ENCODE measurements around the gene DACT3.
"Not testable (repeated sequence)": the region's sequence is repeated elsewhere in the genome, so short reads cannot be mapped to it uniquely, and the experiment has no call there.

Gene DACT3

GRCh38 chr19:46633130-46633529 is 27.9 kb downstream of the DACT3 start:
- no peak for DNase-seq

GRCh38 chr19:46631481-46631880 is 29.5 kb downstream of the DACT3 start:
- no peak for DNase-seq

GRCh38 chr19:46630586-46631205 is 30.3 kb downstream of the DACT3 start:
- DNase-seq, result no peak

DNA sequence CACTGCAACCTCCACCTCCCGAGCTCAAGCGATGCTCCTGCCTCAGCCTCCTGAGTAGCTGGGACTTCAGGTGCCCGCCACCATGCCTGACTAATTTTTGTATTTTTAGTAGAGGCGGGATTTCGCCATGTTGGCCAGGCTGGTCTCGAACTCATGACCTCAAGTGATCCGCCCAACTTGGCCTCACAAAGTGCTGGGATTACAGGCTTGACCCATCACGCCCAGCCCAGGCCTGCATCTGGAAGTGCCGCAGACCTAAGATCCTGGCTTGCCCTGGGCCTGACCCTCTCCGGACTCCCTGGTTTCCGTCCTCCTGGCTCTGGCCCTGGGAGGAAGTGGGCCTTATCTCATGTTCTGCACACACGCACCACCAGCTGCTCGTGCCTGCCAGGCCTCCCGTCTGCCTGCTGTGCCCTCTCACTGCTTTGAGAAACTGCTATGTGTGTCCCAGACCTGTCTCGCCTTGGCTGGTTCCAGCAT is 31.4 kb downstream of the DACT3 start:
- DNase-seq, result no peak

DNA sequence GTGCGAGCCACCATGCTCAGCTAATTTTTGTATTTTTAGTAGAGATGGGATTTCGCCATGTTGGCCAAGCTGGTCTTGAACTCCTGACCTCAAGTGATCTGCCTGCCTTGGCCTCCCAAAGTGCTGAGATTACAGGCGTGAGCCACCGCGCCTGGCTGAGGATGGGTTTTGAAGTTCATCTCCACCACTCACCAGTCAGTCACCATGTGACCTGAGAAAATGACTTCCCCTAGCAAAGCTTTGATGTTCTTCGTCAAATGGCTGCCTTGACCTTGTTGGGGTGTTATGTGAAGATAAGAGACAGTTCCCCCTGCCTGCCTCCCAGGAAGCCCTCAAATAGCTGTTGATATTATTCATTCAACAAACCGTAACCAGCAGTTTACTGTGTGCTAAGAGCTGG is 32.0 kb downstream of the DACT3 start:
- not testable (repeated sequence) for DNase-seq

- DNase-seq, result no peak
Measured at GRCh38 chr19:46626446-46626845, 34.5 kb downstream of the DACT3 start.

DNA sequence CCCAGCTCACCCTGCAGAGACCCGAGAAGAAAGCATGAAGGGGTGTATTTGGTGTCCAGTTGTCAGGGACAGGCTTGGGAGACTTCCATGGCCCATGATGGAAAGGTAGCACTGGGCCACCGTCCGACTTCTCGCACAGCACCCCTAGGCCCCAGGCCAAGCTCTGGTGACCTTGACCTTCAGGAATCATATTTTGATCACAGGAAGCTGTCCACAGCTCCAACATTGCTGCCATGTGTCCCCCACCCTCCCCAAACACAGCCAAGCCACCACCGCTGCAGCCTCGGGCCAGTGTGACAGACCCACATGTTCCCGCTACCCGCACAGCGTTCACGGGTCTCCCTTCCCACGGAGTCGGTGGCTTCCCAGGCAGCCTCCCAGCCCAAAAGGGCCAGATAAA is 35.3 kb downstream of the DACT3 start:
- DNase-seq, result no peak

- DNase-seq, result no peak
Measured at GRCh38 chr19:46624958-46625661, 35.9 kb downstream of the DACT3 start, which contains the start of gene PTGIR. Gene PTGIR, minus strand, starts transcription at chr19:46625089. Its CDS starts 864 bp downstream, at chr19:46624225.

GRCh38 chr19:46623915-46624502 is 37.0 kb downstream of the DACT3 start:
- no peak for DNase-seq

DNA sequence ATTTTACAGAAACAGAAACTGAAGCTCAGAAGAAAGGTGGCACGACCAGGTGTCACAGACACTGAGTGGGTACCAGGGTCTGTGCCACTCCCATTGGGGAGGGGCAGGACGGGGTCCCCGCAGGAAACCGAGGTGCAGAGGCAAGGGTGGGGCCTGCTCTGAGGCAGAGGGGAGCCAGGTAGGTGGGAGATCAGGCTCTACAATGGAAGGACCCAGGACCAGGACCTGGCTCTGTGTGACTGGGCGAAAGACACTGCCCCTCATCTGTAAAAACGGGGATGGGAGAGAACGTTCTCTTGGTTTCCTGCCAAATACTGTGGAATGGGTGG is 38.9 kb downstream of the DACT3 start:
- DNase-seq, result no peak

GRCh38 chr19:46621191-46622117 is 39.5 kb downstream of the DACT3 start:
- DNase-seq, result no peak

DNA sequence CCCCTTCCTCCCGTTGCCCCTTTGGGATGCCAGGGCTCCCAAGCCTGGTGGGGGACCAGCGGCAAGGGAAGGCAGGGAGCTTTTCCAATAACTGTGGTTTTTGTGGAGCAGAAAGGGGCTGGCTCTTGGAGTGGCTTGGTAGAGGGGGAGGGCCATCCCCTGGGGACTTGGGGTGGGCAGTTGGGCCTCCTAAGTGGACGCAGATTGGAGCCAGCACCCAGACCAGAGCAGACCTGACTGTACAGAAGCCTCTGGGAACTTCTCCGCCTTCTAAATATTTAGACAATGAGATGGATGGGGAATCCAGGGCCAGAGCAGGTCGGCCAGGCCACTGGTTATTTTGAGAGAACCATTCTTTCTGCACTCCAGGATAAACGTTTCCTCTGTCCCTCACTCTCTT is 40.3 kb downstream of the DACT3 start:
- DNase-seq, result no peak

- no peak for DNase-seq
Measured at GRCh38 chr19:46620267-46620666, 40.7 kb downstream of the DACT3 start.

- DNase-seq, result no peak
Measured at GRCh38 chr19:46618670-46619231, 42.2 kb downstream of the DACT3 start.

GRCh38 chr19:46617601-46618000 is 43.4 kb downstream of the DACT3 start:
- no peak for DNase-seq

DNA sequence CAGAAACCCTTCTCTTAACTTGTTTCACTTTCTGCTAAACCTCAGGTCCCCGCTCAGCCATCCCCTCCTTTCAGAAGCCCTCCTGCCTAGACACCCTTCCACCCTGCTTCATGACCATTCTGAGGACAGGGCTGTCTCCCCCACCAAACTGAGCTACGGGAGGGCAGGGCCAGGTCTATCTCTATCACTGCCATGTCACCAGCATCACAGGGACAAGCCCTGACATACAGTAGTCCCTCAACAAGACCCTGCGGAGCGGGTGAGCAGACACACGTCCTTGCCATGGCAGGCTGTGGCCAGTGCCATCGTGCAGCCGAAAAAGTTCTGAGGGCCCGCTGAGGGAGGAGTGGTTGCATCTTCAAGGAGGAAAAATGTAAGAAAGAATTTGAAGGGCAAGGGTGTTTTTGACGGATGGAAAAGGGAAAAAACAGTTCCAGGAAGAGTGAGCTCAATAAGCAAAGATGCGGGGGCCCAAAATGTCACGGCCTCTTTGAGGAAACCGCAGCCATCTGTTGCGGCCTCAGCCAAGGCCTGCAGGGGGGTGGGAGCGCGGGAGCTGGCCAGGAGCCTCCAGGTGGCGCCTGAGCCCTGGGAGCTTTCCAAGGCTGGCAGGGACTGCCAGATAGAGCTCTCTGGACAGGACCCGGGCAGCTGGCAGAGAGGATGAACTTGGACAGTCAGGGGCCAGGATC is 44.2 kb downstream of the DACT3 start:
- no peak for DNase-seq

DNA sequence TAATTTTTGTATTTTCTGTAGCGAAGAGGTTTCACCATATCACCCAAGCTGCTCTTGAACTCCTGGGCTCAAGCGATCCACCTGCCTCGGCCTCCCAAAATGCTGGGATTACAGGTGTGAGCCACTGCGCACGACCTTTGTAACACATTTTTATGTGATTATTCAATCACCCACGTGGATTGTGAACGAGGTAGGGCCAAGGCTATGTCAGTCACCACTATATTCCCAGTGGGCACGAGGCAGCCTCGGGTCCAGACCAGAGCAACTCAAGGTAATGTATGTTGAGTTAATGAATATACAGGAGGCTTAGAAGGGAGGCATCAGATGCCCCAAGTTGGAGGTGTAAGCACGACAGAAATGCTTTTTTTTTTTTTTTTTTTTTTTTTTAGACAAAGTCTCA is 45.0 kb downstream of the DACT3 start:
- no peak for DNase-seq

DNA sequence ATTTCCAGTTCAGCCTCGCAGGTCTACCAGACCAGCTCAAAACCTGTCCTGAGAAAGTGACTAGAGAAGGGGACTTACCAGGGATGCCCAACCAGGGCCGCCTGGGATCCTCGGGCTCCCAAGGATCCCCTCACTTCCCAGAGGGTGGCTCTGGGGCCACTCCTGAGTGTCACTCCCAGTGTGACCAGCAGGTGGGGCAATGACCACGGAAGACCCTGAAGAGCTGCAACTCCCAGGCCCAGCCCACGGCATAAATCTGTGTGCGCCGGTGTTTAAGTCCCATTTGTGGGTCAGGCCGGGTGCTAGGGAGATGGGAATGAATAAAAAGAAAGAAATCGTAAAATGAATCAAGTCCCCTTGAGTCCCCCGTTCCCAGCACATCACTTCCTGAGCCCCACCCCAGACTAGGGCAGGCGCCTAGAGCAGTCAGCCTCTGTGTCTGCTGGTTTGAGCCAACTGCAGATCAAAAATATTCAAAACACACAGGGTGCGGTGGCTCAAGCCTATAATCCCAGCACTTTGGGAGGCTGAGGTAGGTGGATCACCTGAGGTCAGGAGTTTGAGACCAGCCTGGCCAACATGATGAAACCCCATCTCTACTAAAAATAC is 46.8 kb downstream of the DACT3 start:
- peak; percentile 36 for DNase-seq

DNA sequence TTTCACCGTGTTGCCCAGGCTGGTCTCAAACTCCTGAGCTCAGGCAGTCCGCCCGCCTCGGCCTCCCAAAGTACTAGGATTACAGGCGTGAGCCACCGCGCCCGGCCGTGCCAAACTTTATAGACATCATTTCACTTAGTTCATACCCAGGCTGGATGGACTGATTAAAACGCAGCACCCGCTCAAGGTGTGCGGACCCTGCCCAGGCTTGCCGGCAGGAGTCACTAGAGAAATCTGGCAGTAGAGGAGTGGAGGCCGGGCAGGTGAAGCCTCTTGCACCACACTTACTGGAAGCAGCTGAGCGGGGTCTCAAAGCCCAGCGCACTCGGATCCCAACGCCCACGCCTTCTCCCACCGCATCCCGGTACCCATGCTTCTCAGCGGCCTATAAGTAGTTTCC is 47.5 kb downstream of the DACT3 start:
- no peak for DNase-seq

GRCh38 chr19:46611776-46612175 is 49.2 kb downstream of the DACT3 start:
- no peak for DNase-seq

GRCh38 chr19:46610851-46611770 is 49.9 kb downstream of the DACT3 start:
- DNase-seq, result no peak
